ENCODE measurements around the gene ALKBH8.

DNA sequence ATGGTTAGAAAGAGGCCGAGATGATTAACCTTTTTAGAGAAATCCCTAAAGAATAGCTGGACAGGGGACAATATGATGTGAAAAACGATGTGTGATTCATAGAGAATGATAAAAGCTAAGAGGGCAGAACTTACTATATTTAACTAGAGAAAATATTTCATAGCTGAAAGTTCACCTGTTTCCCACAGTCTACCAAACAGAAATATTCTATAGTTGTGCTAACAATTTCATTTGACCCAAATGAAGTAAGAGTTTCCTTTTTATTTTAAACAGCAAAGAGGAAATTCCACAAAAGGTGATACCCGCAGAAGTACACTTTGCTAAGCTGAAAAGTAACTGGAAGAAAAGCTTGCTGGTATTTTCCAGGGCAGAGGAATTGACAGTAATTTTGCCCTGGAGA lies 26.7 kb downstream of the ALKBH8 start:
- TF ChIP-seq, protein P1, sequence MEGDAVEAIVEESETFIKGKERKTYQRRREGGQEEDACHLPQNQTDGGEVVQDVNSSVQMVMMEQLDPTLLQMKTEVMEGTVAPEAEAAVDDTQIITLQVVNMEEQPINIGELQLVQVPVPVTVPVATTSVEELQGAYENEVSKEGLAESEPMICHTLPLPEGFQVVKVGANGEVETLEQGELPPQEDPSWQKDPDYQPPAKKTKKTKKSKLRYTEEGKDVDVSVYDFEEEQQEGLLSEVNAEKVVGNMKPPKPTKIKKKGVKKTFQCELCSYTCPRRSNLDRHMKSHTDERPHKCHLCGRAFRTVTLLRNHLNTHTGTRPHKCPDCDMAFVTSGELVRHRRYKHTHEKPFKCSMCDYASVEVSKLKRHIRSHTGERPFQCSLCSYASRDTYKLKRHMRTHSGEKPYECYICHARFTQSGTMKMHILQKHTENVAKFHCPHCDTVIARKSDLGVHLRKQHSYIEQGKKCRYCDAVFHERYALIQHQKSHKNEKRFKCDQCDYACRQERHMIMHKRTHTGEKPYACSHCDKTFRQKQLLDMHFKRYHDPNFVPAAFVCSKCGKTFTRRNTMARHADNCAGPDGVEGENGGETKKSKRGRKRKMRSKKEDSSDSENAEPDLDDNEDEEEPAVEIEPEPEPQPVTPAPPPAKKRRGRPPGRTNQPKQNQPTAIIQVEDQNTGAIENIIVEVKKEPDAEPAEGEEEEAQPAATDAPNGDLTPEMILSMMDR (IDR thresholded peaks at IDR 0.05) = no peak
- TF ChIP-seq POLR2AphosphoS5 (IDR thresholded peaks at IDR 0.05; ENCODE audit: low read depth, low read length) = no peak

Data from Panc1 (cell line).